HepG2 (cell line): ENCODE data around the gene CXCL17. TPM values are rescaled to one million over a fixed set of nuclear protein-coding genes. Genes with fewer than 3 reads are reported as not detected.

ENCODE experiments used
- ATAC-seq: fragments of 200-7000 bp; cut with Tn5 transposase; 3 replicates; pipeline ENCODE4 v1.9.1; 2020; ENCODE audit warnings: mild to moderate bottlenecking, moderate library complexity
- BruUV-seq: library from RNA; stranded (reverse); fragments of 400-500 nt; replicated peaks from 2 replicates; lab custom pipeline; 2021; lab: Mats Ljungman, UMichigan
- CTCF ChIA-PET: fragments of 300-600 bp; formaldehyde crosslinking; extraction: SDS; loops from one replicate; lab custom pipeline; 2021; ENCODE audit warnings: low total read pairs, inconsistent platforms, low intra/inter-chr PET ratio; lab: Yijun Ruan, JAX
- POLR2A ChIA-PET: fragments of 350-600 bp; sonication (Branson Sonifier 250); formaldehyde crosslinking; loops from one replicate; lab custom pipeline; 2020; ENCODE audit warnings: antibody characterized with exemption, inconsistent platforms; lab: Yijun Ruan, JAX
- DNase-seq: peaks from one replicate; pipeline ENCODE4 v3.0.0-alpha.2; 2015; ENCODE audit warnings: low spot score
- FAIRE-seq: peaks from 3 replicates; lab custom pipeline; 2011; peaks lifted over from hg19 to GRCh38; lab: Jason Lieb, UNC
- H2AFZ ChIP-seq: one replicate; pipeline ENCODE4 v1.6.1; 2011; ENCODE audit warnings: low read length, inconsistent platforms
- H3K27ac ChIP-seq: fragments of 300-600 bp; 3 replicates; pipeline ENCODE4 v1.8.0; 2011; ENCODE audit warnings: mixed run types, mild to moderate bottlenecking, mixed read lengths, low read length, inconsistent platforms; ENCODE audit not compliant: insufficient read depth; ENCODE audit errors: extremely low read length
- H3K27me3 ChIP-seq, 2 experiments: fragments of 200-600 bp in 1 of 2; 2 replicates in 1 of 2; 3 replicates in 1 of 2; pipeline versions ENCODE4 v1.6.0 to v1.8.0; 2011; ENCODE audit warnings: low read length in 2 of 2, mild to moderate bottlenecking in 2 of 2, moderate library complexity in 2 of 2, inconsistent platforms in 1 of 2; ENCODE audit not compliant: insufficient read depth in 2 of 2, control insufficient read depth in 1 of 2
- H3K36me3 ChIP-seq, 2 experiments: fragments of 200-600 bp in 1 of 2; replicated peaks in 1 of 2; 2 replicates in 1 of 2; 3 replicates in 1 of 2; pipeline versions ENCODE4 v1.5.1 to v1.8.0; 2011; ENCODE audit warnings: low read length in 2 of 2, inconsistent platforms in 1 of 2; ENCODE audit not compliant: insufficient read depth in 2 of 2, control insufficient read depth in 1 of 2
- H3K4me1 ChIP-seq: 2 replicates; pipeline ENCODE4 v1.5.1; 2012; ENCODE audit warnings: low read length, inconsistent platforms; ENCODE audit not compliant: insufficient read depth
- H3K4me2 ChIP-seq: 2 replicates; pipeline ENCODE4 v1.6.0; 2011; ENCODE audit warnings: low read depth, low read length, inconsistent platforms
- H3K4me3 ChIP-seq, 3 experiments: fragments of 200-600 bp in 1 of 3; sonication (generic), shearing (Covaris generic) in 1 of 3; replicated peaks in 1 of 3; 2 replicates each; pipeline ENCODE4 v1.5.1; 2011 to 2016; ENCODE audit warnings: low read length in 3 of 3, inconsistent platforms in 2 of 3, low read depth in 2 of 3, mild to moderate bottlenecking in 2 of 3, control low read depth in 1 of 3, mixed read lengths in 1 of 3; ENCODE audit not compliant: insufficient read depth in 1 of 3
- H3K79me2 ChIP-seq: one replicate; pipeline ENCODE4 v1.6.1; 2011; ENCODE audit warnings: low read length, inconsistent platforms; ENCODE audit not compliant: insufficient read depth
- H3K9ac ChIP-seq: 2 replicates; pipeline ENCODE4 v1.6.0; 2011; ENCODE audit warnings: mild to moderate bottlenecking, low read depth, low read length, inconsistent platforms; ENCODE audit not compliant: insufficient read depth
- H3K9me3 ChIP-seq: 2 replicates; pipeline ENCODE4 v1.5.1; 2012; ENCODE audit warnings: mild to moderate bottlenecking, low read length
- H4K20me1 ChIP-seq: 2 replicates; pipeline ENCODE4 v1.6.0; 2011; ENCODE audit warnings: inconsistent platforms, mild to moderate bottlenecking, low read length, moderate library complexity; ENCODE audit not compliant: insufficient read depth
- BCL6 ChIP-seq: IDR thresholded peaks from 2 replicates; pipeline ENCODE4 v1.6.1; 2016; ENCODE audit warnings: missing genetic modification reagents, missing compliant biosample characterization
- RARA ChIP-seq: IDR thresholded peaks from 2 replicates; pipeline ENCODE4 v1.6.1; 2016; ENCODE audit warnings: missing genetic modification reagents, missing compliant biosample characterization
- ZFYVE20 ChIP-seq: sonication (generic); formaldehyde crosslinking; IDR thresholded peaks from 2 replicates; pipeline ENCODE4 v1.8.0; 2023; ENCODE audit warnings: low read depth, mild to moderate bottlenecking, moderate library complexity, missing genetic modification reagents, borderline replicate concordance
- WGBS: methylation state at CpG from one replicate; pipeline ENCODE4 v1.1.6; 2017; ENCODE audit warnings: low lambda C conversion rate; 5-methylcytosine and 5-hydroxymethylcytosine counted together
- in situ Hi-C: cut with HindIII; loops from 2 replicates; pipeline ENCODE4 v1.10.0; 2017; ENCODE audit warnings: low pct_unique_long_range_greater_than_20kb; ENCODE audit not compliant: extremely low pct_ligation_motif_present
- intact Hi-C: fragments of 100-400 bp; cut with micrococcal nuclease; formaldehyde crosslinking; loops from one replicate; pipeline ENCODE4 v1.10.0; 2022; ENCODE audit not compliant: unreplicated experiment
- polyA plus RNA-seq, 8 experiments: library from polyadenylated mRNA; depleted of rRNA in 3 of 8; stranded (reverse) in 7 of 8; unstranded in 1 of 8; fragments of >200 nt; fragmentation: Illumina TruSeq in 4 of 8; extraction: Trizol in 4 of 8; gene quantifications; 2 replicates each; pipeline versions ENCODE4 v1.2.1 to v1.2.3, GENCODE V29; 2011 to 2016; ENCODE audit warnings: low read depth in 4 of 8, missing spikeins in 1 of 8, mixed read lengths in 1 of 8; ENCODE audit not compliant: insufficient read depth in 1 of 8
- total RNA-seq, 5 experiments: library from RNA; depleted of rRNA; stranded (reverse); fragments of >200 nt; fragmentation: Illumina TruSeq; extraction: Trizol; gene quantifications; 2 replicates each; pipeline ENCODE4 v1.2.3, GENCODE V29; 2016; ENCODE audit warnings: low read depth in 1 of 5
- TF ChIP-seq, protein P1 (sequence below): sonication (generic); formaldehyde crosslinking; IDR thresholded peaks from 2 replicates; pipeline ENCODE4 v1.5.0; 2020; ENCODE audit warnings: mild to moderate bottlenecking, missing genetic modification reagents
- TF ChIP-seq, protein P2 (sequence below): sonication (generic); formaldehyde crosslinking; IDR thresholded peaks from 2 replicates; pipeline ENCODE4 v1.8.1; 2023; ENCODE audit warnings: mild to moderate bottlenecking, missing genetic modification reagents
- TF ChIP-seq, protein P3 (sequence below): sonication (generic); formaldehyde crosslinking; IDR thresholded peaks from 2 replicates; pipeline ENCODE4 v1.4.0; 2020; ENCODE audit warnings: missing genetic modification reagents, borderline replicate concordance
- TF ChIP-seq, protein P4 (sequence below): sonication (generic); formaldehyde crosslinking; IDR thresholded peaks from 2 replicates; pipeline ENCODE4 v1.5.0; 2020; ENCODE audit warnings: missing genetic modification reagents, mild to moderate bottlenecking, borderline replicate concordance

CXCL17 gene
- total and polyA plus RNA-seq, 2 of the 13 experiments (the other 11 are each of a cell fraction or from before 2014, with no cell fraction given): 0.12 TPM; not detected in 1

DNA sequence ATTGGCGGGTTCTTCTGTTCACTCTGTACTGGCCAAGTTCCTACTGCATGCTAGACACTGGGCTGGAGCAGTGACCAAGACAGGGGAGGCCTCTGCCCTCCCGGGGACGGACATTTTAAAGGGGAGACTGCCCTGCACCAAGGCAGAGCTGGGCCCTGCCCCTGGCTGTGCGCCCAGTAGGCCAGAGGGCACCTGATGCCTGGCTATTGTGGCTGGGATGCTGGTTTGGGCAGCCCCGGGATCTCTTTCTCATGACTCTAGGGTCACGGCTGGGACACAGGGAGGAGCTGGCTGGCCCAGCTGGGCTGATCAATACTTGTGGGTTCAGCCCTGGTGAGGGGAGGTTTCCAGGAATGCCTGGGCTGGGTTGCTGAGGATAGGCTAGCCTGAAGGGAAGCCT is 33.3 kb downstream of the CXCL17 start:
- no peaks in the 10 kb centered on the region for H4K20me1 ChIP-seq
- no peaks in the 10 kb centered on the region for H3K79me2 ChIP-seq
- H3K27ac ChIP-seq: no peak overlapping the region
- no peaks in the 10 kb centered on the region for H3K36me3 ChIP-seq
- TF ChIP-seq RARA (CRISPR knock-in tag) (peak; percentile 60), BCL6 (peak; percentile 86), ZFYVE20 (CRISPR knock-in tag) (no peak)
- TF ChIP-seq, protein P1, sequence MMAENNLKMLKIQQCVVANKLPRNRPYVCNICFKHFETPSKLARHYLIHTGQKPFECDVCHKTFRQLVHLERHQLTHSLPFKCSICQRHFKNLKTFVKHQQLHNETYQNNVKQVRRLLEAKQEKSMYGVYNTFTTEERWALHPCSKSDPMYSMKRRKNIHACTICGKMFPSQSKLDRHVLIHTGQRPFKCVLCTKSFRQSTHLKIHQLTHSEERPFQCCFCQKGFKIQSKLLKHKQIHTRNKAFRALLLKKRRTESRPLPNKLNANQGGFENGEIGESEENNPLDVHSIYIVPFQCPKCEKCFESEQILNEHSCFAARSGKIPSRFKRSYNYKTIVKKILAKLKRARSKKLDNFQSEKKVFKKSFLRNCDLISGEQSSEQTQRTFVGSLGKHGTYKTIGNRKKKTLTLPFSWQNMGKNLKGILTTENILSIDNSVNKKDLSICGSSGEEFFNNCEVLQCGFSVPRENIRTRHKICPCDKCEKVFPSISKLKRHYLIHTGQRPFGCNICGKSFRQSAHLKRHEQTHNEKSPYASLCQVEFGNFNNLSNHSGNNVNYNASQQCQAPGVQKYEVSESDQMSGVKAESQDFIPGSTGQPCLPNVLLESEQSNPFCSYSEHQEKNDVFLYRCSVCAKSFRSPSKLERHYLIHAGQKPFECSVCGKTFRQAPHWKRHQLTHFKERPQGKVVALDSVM (CRISPR knock-in tag): no peak
- TF ChIP-seq, protein P2, sequence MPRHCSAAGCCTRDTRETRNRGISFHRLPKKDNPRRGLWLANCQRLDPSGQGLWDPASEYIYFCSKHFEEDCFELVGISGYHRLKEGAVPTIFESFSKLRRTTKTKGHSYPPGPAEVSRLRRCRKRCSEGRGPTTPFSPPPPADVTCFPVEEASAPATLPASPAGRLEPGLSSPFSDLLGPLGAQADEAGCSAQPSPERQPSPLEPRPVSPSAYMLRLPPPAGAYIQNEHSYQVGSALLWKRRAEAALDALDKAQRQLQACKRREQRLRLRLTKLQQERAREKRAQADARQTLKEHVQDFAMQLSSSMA (CRISPR knock-in tag): no peak
- TF ChIP-seq, protein P3, sequence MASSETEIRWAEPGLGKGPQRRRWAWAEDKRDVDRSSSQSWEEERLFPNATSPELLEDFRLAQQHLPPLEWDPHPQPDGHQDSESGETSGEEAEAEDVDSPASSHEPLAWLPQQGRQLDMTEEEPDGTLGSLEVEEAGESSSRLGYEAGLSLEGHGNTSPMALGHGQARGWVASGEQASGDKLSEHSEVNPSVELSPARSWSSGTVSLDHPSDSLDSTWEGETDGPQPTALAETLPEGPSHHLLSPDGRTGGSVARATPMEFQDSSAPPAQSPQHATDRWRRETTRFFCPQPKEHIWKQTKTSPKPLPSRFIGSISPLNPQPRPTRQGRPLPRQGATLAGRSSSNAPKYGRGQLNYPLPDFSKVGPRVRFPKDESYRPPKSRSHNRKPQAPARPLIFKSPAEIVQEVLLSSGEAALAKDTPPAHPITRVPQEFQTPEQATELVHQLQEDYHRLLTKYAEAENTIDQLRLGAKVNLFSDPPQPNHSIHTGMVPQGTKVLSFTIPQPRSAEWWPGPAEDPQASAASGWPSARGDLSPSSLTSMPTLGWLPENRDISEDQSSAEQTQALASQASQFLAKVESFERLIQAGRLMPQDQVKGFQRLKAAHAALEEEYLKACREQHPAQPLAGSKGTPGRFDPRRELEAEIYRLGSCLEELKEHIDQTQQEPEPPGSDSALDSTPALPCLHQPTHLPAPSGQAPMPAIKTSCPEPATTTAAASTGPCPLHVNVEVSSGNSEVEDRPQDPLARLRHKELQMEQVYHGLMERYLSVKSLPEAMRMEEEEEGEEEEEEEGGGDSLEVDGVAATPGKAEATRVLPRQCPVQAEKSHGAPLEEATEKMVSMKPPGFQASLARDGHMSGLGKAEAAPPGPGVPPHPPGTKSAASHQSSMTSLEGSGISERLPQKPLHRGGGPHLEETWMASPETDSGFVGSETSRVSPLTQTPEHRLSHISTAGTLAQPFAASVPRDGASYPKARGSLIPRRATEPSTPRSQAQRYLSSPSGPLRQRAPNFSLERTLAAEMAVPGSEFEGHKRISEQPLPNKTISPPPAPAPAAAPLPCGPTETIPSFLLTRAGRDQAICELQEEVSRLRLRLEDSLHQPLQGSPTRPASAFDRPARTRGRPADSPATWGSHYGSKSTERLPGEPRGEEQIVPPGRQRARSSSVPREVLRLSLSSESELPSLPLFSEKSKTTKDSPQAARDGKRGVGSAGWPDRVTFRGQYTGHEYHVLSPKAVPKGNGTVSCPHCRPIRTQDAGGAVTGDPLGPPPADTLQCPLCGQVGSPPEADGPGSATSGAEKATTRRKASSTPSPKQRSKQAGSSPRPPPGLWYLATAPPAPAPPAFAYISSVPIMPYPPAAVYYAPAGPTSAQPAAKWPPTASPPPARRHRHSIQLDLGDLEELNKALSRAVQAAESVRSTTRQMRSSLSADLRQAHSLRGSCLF (CRISPR knock-in tag): no peak
- TF ChIP-seq, protein P4, sequence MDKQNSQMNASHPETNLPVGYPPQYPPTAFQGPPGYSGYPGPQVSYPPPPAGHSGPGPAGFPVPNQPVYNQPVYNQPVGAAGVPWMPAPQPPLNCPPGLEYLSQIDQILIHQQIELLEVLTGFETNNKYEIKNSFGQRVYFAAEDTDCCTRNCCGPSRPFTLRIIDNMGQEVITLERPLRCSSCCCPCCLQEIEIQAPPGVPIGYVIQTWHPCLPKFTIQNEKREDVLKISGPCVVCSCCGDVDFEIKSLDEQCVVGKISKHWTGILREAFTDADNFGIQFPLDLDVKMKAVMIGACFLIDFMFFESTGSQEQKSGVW (CRISPR knock-in tag): no peak
- peaks cover 12% of the 10 kb centered on the region for H3K4me1 ChIP-seq
- H3K9ac ChIP-seq: no peak overlapping the region
- BruUV-seq: no TSS peak
- intact Hi-C loops: no loop called here
- no peak for DNase-seq
- in situ Hi-C loops: no loop called here
- ATAC-seq: no peak; the same call in 1 of the 3 replicates
- peaks cover 10 to 56% of the 10 kb centered on the region in 2 experiments for H3K27me3 ChIP-seq
- no peak for FAIRE-seq
- H3K9me3 ChIP-seq: no peaks in the 10 kb centered on the region
- POLR2A ChIA-PET: no interaction called here
- H3K4me2 ChIP-seq: no peak overlapping the region
- 36% methylated on average over 1 of the region's 6 CpGs for WGBS
- H3K4me3 ChIP-seq: no peak overlapping the region
- CTCF ChIA-PET: no interaction called here
- H2AFZ ChIP-seq: no peak overlapping the region
